Neural cell (in vitro differentiated cells): ENCODE results near the gene AFF3. TPM values are rescaled to one million over a fixed set of nuclear protein-coding genes. Genes with fewer than 3 reads are reported as not detected.

Experiments
- H2AFZ ChIP-seq: fragments of 200-600, 300-800 bp; sonication (generic), shearing (Covaris generic); 2 replicates; pipeline ENCODE4 v1.6.0; 2014; ENCODE audit warnings: low read depth, mild to moderate bottlenecking, antibody characterized with exemption, low read length, moderate library complexity
- H3F3A ChIP-seq: fragments of 200-600 bp; shearing (Covaris generic); 2 replicates; pipeline ENCODE4 v1.6.1; 2016; ENCODE audit warnings: mild to moderate bottlenecking, moderate library complexity, mixed read lengths, antibody characterized with exemption, low read length; ENCODE audit not compliant: insufficient read depth, poor library complexity, severe bottlenecking
- H3K27ac ChIP-seq: fragments of 200-600, 300-800 bp; sonication (generic), shearing (Covaris generic); 2 replicates; pipeline ENCODE4 v1.5.1; 2014; ENCODE audit warnings: mild to moderate bottlenecking, low read length, moderate library complexity
- H3K27me3 ChIP-seq: fragments of 300-800, 200-600 bp; sonication (generic), shearing (Covaris generic); 2 replicates; pipeline ENCODE4 v1.6.0; 2014; ENCODE audit warnings: mild to moderate bottlenecking, low read depth, low read length, moderate library complexity; ENCODE audit not compliant: insufficient read depth
- H3K36me3 ChIP-seq: fragments of 300-800, 200-600 bp; sonication (generic), shearing (Covaris generic); 2 replicates; pipeline ENCODE4 v1.5.1; 2014; ENCODE audit warnings: mild to moderate bottlenecking, antibody characterized with exemption, low read length, moderate library complexity; ENCODE audit not compliant: insufficient read depth
- H3K4me2 ChIP-seq: fragments of 300-800, 200-600 bp; sonication (generic), shearing (Covaris generic); 2 replicates; pipeline ENCODE4 v1.6.0; 2014; ENCODE audit warnings: mild to moderate bottlenecking, low read length
- H3K4me3 ChIP-seq: fragments of 300-800, 200-600 bp; sonication (generic), shearing (Covaris generic); 2 replicates; pipeline ENCODE4 v1.5.1; 2014; ENCODE audit warnings: mild to moderate bottlenecking, low read length, moderate library complexity
- H3K79me2 ChIP-seq: fragments of 200-600 bp; shearing (Covaris generic); replicated peaks from 2 replicates; pipeline ENCODE4 v1.6.0; 2014; ENCODE audit warnings: mild to moderate bottlenecking, low read length, moderate library complexity; ENCODE audit not compliant: insufficient read depth
- H3K9ac ChIP-seq: fragments of 300-800, 200-600 bp; sonication (generic), shearing (Covaris generic); 2 replicates; pipeline ENCODE4 v1.6.1; 2016; ENCODE audit warnings: mild to moderate bottlenecking, low read length, mixed read lengths
- H3K9me2 ChIP-seq: fragments of 200-600 bp; shearing (Covaris generic); 2 replicates; pipeline ENCODE4 v1.6.1; 2016; ENCODE audit warnings: mild to moderate bottlenecking, low read length, mixed read lengths; ENCODE audit not compliant: insufficient read depth
- H3K9me3 ChIP-seq: fragments of 200-600, 300-800 bp; sonication (generic), shearing (Covaris generic); 2 replicates; pipeline ENCODE4 v1.6.1; 2016; ENCODE audit warnings: mild to moderate bottlenecking, mixed run types, low read length, moderate library complexity, mixed read lengths
- H4K20me1 ChIP-seq: fragments of 200-600 bp; shearing (Covaris generic); 2 replicates; pipeline ENCODE4 v1.6.1; 2016; ENCODE audit warnings: mild to moderate bottlenecking, mixed run types; ENCODE audit not compliant: insufficient read depth
- CTCF ChIP-seq: fragments of 450-650 bp; IDR thresholded peaks from 2 replicates; pipeline ENCODE4 v1.5.1; 2014; ENCODE audit warnings: antibody characterized with exemption, mild to moderate bottlenecking, moderate library complexity; ENCODE audit not compliant: poor library complexity, severe bottlenecking
- EP300 ChIP-seq: fragments of 450-650 bp; conservative IDR thresholded peaks from 2 replicates; pipeline ENCODE4 v1.6.1; 2014; ENCODE audit warnings: antibody characterized with exemption, mild to moderate bottlenecking, moderate library complexity; ENCODE audit not compliant: poor library complexity, severe bottlenecking
- EZH2 ChIP-seq: fragments of 200-600, 300-800 bp; shearing (Covaris generic), sonication (generic); IDR thresholded peaks from 2 replicates; pipeline ENCODE4 v1.6.1; 2014; ENCODE audit warnings: antibody characterized with exemption, low read length, borderline replicate concordance, mild to moderate bottlenecking; ENCODE audit not compliant: insufficient read depth, poor library complexity, severe bottlenecking
- MXI1 ChIP-seq: fragments of 450-650 bp; conservative IDR thresholded peaks from 2 replicates; pipeline ENCODE4 v1.6.1; 2014; ENCODE audit warnings: antibody characterized with exemption, mild to moderate bottlenecking; ENCODE audit not compliant: poor library complexity, severe bottlenecking
- POLR2AphosphoS5 ChIP-seq: IDR thresholded peaks from 2 replicates; pipeline ENCODE4 v1.6.1; 2012
- RAD21 ChIP-seq: fragments of 450-650 bp; conservative IDR thresholded peaks from 2 replicates; pipeline ENCODE4 v1.6.1; 2014; ENCODE audit warnings: antibody characterized with exemption, mild to moderate bottlenecking, moderate library complexity
- REST ChIP-seq: IDR thresholded peaks from 2 replicates; pipeline ENCODE4 v1.6.1; 2012; ENCODE audit warnings: borderline replicate concordance
- SMC3 ChIP-seq: fragments of 450-650 bp; conservative IDR thresholded peaks from 2 replicates; pipeline ENCODE4 v1.6.1; 2014; ENCODE audit warnings: antibody characterized with exemption, mild to moderate bottlenecking, moderate library complexity; ENCODE audit not compliant: poor library complexity
- TAF1 ChIP-seq: IDR thresholded peaks from 2 replicates; pipeline ENCODE4 v1.6.1; 2012; ENCODE audit warnings: low read depth
- polyA plus RNA-seq: library from polyadenylated mRNA; depleted of rRNA; stranded (reverse); fragments of >200 nt; gene quantifications from 2 replicates; pipeline ENCODE4 v1.2.3, GENCODE V29; 2014

The AFF3 gene
- polyA plus RNA-seq, 1 donor from 2014 or later, result 5.1 TPM

- no peak overlapping the region for H2AFZ ChIP-seq
- TF ChIP-seq MXI1 (no peak), RAD21 (no peak), POLR2AphosphoS5 (no peak), SMC3 (no peak), REST (no peak)
- no peaks in the 10 kb centered on the region for H3K27me3 ChIP-seq
- H3K9me2 ChIP-seq, result no peaks in the 10 kb centered on the region
- no peak overlapping the region for H3K4me3 ChIP-seq
- no peaks in the 10 kb centered on the region for H4K20me1 ChIP-seq
- H3F3A ChIP-seq, result no peaks in the 10 kb centered on the region
- no peak overlapping the region for H3K4me2 ChIP-seq
- H3K79me2 ChIP-seq, result no peaks in the 10 kb centered on the region
- H3K9ac ChIP-seq, result no peak overlapping the region
- no peak overlapping the region for H3K27ac ChIP-seq
- no peaks in the 10 kb centered on the region for H3K9me3 ChIP-seq
- peaks cover 4% of the 10 kb centered on the region for H3K36me3 ChIP-seq
These were observed 155.2 kb downstream of the AFF3 start for GRCh38 chr2:99987160-99987559.

DNA sequence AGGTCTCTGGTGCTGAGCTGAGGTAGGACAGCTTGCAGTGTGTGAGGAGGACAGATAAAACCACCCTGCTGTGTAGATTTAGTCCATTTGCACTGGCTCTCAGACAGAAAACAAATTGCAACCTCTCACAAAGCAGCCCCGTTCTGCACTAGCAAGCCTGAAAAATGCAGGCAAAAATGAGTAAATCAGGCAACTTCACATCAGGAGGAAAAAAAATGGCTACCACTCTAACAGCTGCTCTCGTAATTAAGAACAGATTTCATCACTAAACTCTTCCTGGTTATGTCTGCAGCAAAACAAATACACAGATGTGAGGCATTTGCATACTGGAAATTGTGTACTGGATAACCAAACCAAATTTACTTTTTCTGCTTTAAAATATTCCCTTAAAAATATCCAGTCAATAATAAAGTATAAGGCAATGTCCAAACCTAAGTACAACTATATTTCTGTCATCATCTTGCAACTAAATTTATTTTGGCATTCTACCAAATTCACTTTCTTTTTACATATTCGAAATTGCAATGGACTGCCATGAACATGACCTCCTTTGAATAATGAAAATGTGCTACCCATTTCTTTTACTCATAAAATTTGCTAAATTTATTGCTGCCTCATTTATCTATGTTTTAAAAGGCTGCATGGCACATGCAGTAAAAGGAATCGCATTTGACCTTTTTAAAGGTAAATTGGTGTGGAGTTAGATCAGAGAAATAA is 157.4 kb downstream of the AFF3 start:
- no peaks in the 10 kb centered on the region for H3K79me2 ChIP-seq
- H2AFZ ChIP-seq, result no peak overlapping the region
- no peaks in the 10 kb centered on the region for H3K9me3 ChIP-seq
- TF ChIP-seq EP300 (no peak), CTCF (no peak), TAF1 (no peak), EZH2 (no peak), RAD21 (no peak), MXI1 (no peak), SMC3 (no peak), POLR2AphosphoS5 (no peak), REST (no peak)
- H3K36me3 ChIP-seq, result no peaks in the 10 kb centered on the region
- H3K9ac ChIP-seq, result no peak overlapping the region
- H3K27me3 ChIP-seq, result no peaks in the 10 kb centered on the region
- no peak overlapping the region for H3K27ac ChIP-seq
- H3K4me3 ChIP-seq, result no peak overlapping the region
- no peak overlapping the region for H3K4me2 ChIP-seq
- no peaks in the 10 kb centered on the region for H3K9me2 ChIP-seq
- no peaks in the 10 kb centered on the region for H3F3A ChIP-seq
- H4K20me1 ChIP-seq, result no peaks in the 10 kb centered on the region
